Stimulated activated naive CD8-positive, alpha-beta T cell treated with anti-CD3 and anti-CD28 coated beads, Interleukin-15, Interleukin-2, amounts not matched to agents 100 ng/mL and 50 ng/mL, for 24 hours (primary cell): ENCODE measurements around the gene SBNO1.
"Not testable (repeated sequence)": the region's sequence is repeated elsewhere in the genome, so short reads cannot be mapped to it uniquely, and the experiment has no call there.

Source experiments
- H3K27ac Mint-ChIP-seq: one replicate; pipeline ENCODE4 v1.8.0; 2021; ENCODE audit warnings: mild to moderate bottlenecking, mixed read lengths
- H3K27me3 Mint-ChIP-seq: one replicate; pipeline ENCODE4 v1.8.0; 2021; ENCODE audit warnings: mixed read lengths
- H3K36me3 Mint-ChIP-seq: one replicate; pipeline ENCODE4 v1.8.0; 2021; ENCODE audit warnings: low read depth, mixed read lengths
- H3K4me1 Mint-ChIP-seq: one replicate; pipeline ENCODE4 v1.8.0; 2021; ENCODE audit warnings: low read depth, mixed read lengths
- H3K4me3 Mint-ChIP-seq: one replicate; pipeline ENCODE4 v1.8.0; 2021; ENCODE audit warnings: mild to moderate bottlenecking, mixed read lengths
- H3K9me3 Mint-ChIP-seq: one replicate; pipeline ENCODE4 v1.8.0; 2021; ENCODE audit warnings: mixed read lengths

SBNO1 gene

GRCh38 chr12:123364532-123365024, at the start of gene SBNO1:
Gene SBNO1 (minus strand): TSS chr12:123364847. CDS start chr12:123350441, 14,406 bp downstream.
- Mint-ChIP-seq H3K4me1 (peaks cover 21% of the 10 kb centered on the region), H3K27me3 (no peaks in the 10 kb centered on the region), H3K4me3 (peak within 1 kb of the TSS; percentile 87), H3K36me3 (no peaks in the 10 kb centered on the region), H3K9me3 (no peaks in the 10 kb centered on the region), H3K27ac (peak within 1 kb of the TSS; percentile 96)

- peaks cover 34% of the 10 kb centered on the region for H3K36me3 Mint-ChIP-seq
- H3K9me3 Mint-ChIP-seq, result no peaks in the 10 kb centered on the region
- H3K4me1 Mint-ChIP-seq, result no peaks in the 10 kb centered on the region
- no peak overlapping the region for H3K27ac Mint-ChIP-seq
- no peaks in the 10 kb centered on the region for H3K27me3 Mint-ChIP-seq
- no peak overlapping the region for H3K4me3 Mint-ChIP-seq
Observed at GRCh38 chr12:123410041-123410412, 45.4 kb upstream of the SBNO1 start.

GRCh38 chr12:123409284-123410040, 44.8 kb upstream of the SBNO1 start:
- not testable (repeated sequence) for H3K9me3 Mint-ChIP-seq, H3K27me3 Mint-ChIP-seq, H3K4me1 Mint-ChIP-seq, H3K4me3 Mint-ChIP-seq, H3K27ac Mint-ChIP-seq
- H3K36me3 Mint-ChIP-seq, result peaks cover 37% of the 10 kb centered on the region

- H3K27me3 Mint-ChIP-seq, H3K4me1 Mint-ChIP-seq, H3K9me3 Mint-ChIP-seq, H3K27ac Mint-ChIP-seq, H3K4me3 Mint-ChIP-seq: not testable (repeated sequence)
- H3K36me3 Mint-ChIP-seq, result peaks cover 41% of the 10 kb centered on the region
Observed at GRCh38 chr12:123408619-123409018, 44.0 kb upstream of the SBNO1 start.

GRCh38 chr12:123407934-123408333, 43.3 kb upstream of the SBNO1 start:
- not testable (repeated sequence) for H3K9me3 Mint-ChIP-seq, H3K27me3 Mint-ChIP-seq, H3K4me3 Mint-ChIP-seq, H3K4me1 Mint-ChIP-seq, H3K27ac Mint-ChIP-seq
- peaks cover 43% of the 10 kb centered on the region for H3K36me3 Mint-ChIP-seq

- not testable (repeated sequence) for H3K4me1 Mint-ChIP-seq, H3K27me3 Mint-ChIP-seq, H3K9me3 Mint-ChIP-seq, H3K4me3 Mint-ChIP-seq, H3K27ac Mint-ChIP-seq
- peaks cover 43% of the 10 kb centered on the region for H3K36me3 Mint-ChIP-seq
Observed at GRCh38 chr12:123407269-123407668, 42.6 kb upstream of the SBNO1 start.

GRCh38 chr12:123404581-123404980, 39.9 kb upstream of the SBNO1 start:
- no peaks in the 10 kb centered on the region for H3K4me1 Mint-ChIP-seq
- no peaks in the 10 kb centered on the region for H3K27me3 Mint-ChIP-seq
- H3K36me3 Mint-ChIP-seq, result peaks cover 36% of the 10 kb centered on the region
- no peaks in the 10 kb centered on the region for H3K9me3 Mint-ChIP-seq
- H3K4me3 Mint-ChIP-seq, result no peak overlapping the region
- no peak overlapping the region for H3K27ac Mint-ChIP-seq

GRCh38 chr12:123401753-123402683, 37.4 kb upstream of the SBNO1 start:
- H3K4me3 Mint-ChIP-seq, result no peak overlapping the region
- no peaks in the 10 kb centered on the region for H3K27me3 Mint-ChIP-seq
- no peaks in the 10 kb centered on the region for H3K4me1 Mint-ChIP-seq
- no peaks in the 10 kb centered on the region for H3K9me3 Mint-ChIP-seq
- peaks cover 45% of the 10 kb centered on the region for H3K36me3 Mint-ChIP-seq
- no peak overlapping the region for H3K27ac Mint-ChIP-seq

GRCh38 chr12:123399255-123399617, 34.6 kb upstream of the SBNO1 start:
- no peaks in the 10 kb centered on the region for H3K27me3 Mint-ChIP-seq
- H3K4me3 Mint-ChIP-seq, result no peak overlapping the region
- H3K27ac Mint-ChIP-seq, result no peak overlapping the region
- H3K4me1 Mint-ChIP-seq, result no peaks in the 10 kb centered on the region
- peaks cover 59% of the 10 kb centered on the region for H3K36me3 Mint-ChIP-seq
- no peaks in the 10 kb centered on the region for H3K9me3 Mint-ChIP-seq

GRCh38 chr12:123398550-123399254, 34.1 kb upstream of the SBNO1 start:
- no peaks in the 10 kb centered on the region for H3K4me1 Mint-ChIP-seq
- no peaks in the 10 kb centered on the region for H3K27me3 Mint-ChIP-seq
- H3K4me3 Mint-ChIP-seq, result no peak overlapping the region
- no peak overlapping the region for H3K27ac Mint-ChIP-seq
- peaks cover 55% of the 10 kb centered on the region for H3K36me3 Mint-ChIP-seq
- H3K9me3 Mint-ChIP-seq, result no peaks in the 10 kb centered on the region

- H3K4me3 Mint-ChIP-seq, result no peak overlapping the region
- peaks cover 55% of the 10 kb centered on the region for H3K36me3 Mint-ChIP-seq
- no peaks in the 10 kb centered on the region for H3K27me3 Mint-ChIP-seq
- H3K4me1 Mint-ChIP-seq, result no peaks in the 10 kb centered on the region
- no peaks in the 10 kb centered on the region for H3K9me3 Mint-ChIP-seq
- no peak overlapping the region for H3K27ac Mint-ChIP-seq
Observed at GRCh38 chr12:123398177-123398549, 33.5 kb upstream of the SBNO1 start.

- H3K4me3 Mint-ChIP-seq, result no peak overlapping the region
- peaks cover 57% of the 10 kb centered on the region for H3K36me3 Mint-ChIP-seq
- H3K27me3 Mint-ChIP-seq, result no peaks in the 10 kb centered on the region
- no peak overlapping the region for H3K27ac Mint-ChIP-seq
- no peaks in the 10 kb centered on the region for H3K4me1 Mint-ChIP-seq
- H3K9me3 Mint-ChIP-seq, result no peaks in the 10 kb centered on the region
Observed at GRCh38 chr12:123397400-123397799, 32.8 kb upstream of the SBNO1 start.

GRCh38 chr12:123396954-123397353, 32.3 kb upstream of the SBNO1 start:
- no peak overlapping the region for H3K27ac Mint-ChIP-seq

GRCh38 chr12:123396543-123396942, 31.9 kb upstream of the SBNO1 start:
- no peaks in the 10 kb centered on the region for H3K27me3 Mint-ChIP-seq
- no peak overlapping the region for H3K27ac Mint-ChIP-seq
- peaks cover 64% of the 10 kb centered on the region for H3K36me3 Mint-ChIP-seq
- peaks cover 6% of the 10 kb centered on the region for H3K4me1 Mint-ChIP-seq
- no peak overlapping the region for H3K4me3 Mint-ChIP-seq
- no peaks in the 10 kb centered on the region for H3K9me3 Mint-ChIP-seq

More at GRCh38 chr12:123396954-123397353, 32.3 kb upstream of the SBNO1 start:
- no peaks in the 10 kb centered on the region for H3K9me3 Mint-ChIP-seq
- peaks cover 1% of the 10 kb centered on the region for H3K4me1 Mint-ChIP-seq
- H3K4me3 Mint-ChIP-seq, result no peak overlapping the region
- H3K36me3 Mint-ChIP-seq, result peaks cover 60% of the 10 kb centered on the region
- H3K27me3 Mint-ChIP-seq, result no peaks in the 10 kb centered on the region

GRCh38 chr12:123395236-123395635, 30.6 kb upstream of the SBNO1 start:
- Mint-ChIP-seq H3K36me3 (peaks cover 77% of the 10 kb centered on the region), H3K9me3 (no peaks in the 10 kb centered on the region), H3K4me3 (no peak overlapping the region), H3K27ac (no peak overlapping the region), H3K4me1 (peaks cover 16% of the 10 kb centered on the region), H3K27me3 (no peaks in the 10 kb centered on the region)
